ENCODE results near the gene MYO3B.

MYO3B gene

DNA sequence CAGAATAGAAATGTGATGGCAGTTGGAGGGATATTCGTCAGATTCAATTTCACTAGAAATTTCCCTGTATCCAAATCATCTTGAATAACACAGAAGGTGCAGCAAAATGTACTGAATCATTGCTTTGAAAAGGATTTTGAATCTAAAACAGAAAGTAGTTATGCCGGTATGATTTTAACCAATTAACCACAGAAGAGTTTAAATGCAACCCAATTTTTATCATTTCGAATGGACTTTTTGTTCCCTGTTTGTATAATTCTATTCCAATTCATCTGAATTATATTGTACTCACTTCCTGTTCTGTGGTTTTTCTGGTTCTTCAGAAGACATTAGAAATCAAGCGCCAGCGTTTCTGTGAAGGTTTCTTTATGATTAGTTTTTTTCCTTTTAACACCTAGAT, 190.4 kb downstream of the MYO3B start:
- DNase-seq, result no peak

DNA sequence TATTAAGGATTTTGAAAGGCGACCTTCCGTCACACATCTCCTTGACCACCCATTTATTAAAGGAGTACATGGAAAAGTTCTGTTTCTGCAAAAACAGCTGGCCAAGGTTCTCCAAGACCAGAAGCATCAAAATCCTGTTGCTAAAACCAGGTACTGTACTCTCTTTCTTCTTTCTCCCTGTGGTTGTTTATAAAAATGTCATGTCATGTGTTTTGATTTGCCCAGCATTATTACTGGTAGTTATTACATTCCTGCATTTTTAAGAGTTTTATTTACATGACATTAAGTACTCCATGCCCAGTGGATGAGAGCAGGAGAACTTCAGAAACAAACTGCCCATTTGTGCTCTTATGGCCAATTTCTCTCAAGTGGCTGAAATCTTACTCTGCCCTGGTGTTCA, 191.3 kb downstream of the MYO3B start:
- no peak for DNase-seq

DNA sequence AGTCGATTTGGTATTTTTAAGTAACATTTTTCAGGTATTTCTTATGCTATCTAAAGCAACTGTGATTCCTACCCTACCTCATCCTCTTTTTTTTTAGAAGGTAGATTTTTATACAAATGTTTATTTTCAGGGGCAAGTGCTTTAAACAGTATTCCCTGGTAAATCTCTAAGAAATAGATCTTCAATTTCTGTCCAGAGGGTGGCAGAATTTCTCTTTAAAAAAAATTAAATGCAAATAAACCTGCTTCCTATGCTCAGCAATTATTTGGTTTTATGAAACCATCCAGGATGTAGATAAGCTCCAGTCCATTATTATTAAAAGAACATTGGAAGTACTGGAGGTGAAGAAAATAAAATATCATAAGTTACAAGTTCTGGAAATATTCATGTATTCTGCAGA, 191.9 kb downstream of the MYO3B start:
- no peak for DNase-seq

DNA sequence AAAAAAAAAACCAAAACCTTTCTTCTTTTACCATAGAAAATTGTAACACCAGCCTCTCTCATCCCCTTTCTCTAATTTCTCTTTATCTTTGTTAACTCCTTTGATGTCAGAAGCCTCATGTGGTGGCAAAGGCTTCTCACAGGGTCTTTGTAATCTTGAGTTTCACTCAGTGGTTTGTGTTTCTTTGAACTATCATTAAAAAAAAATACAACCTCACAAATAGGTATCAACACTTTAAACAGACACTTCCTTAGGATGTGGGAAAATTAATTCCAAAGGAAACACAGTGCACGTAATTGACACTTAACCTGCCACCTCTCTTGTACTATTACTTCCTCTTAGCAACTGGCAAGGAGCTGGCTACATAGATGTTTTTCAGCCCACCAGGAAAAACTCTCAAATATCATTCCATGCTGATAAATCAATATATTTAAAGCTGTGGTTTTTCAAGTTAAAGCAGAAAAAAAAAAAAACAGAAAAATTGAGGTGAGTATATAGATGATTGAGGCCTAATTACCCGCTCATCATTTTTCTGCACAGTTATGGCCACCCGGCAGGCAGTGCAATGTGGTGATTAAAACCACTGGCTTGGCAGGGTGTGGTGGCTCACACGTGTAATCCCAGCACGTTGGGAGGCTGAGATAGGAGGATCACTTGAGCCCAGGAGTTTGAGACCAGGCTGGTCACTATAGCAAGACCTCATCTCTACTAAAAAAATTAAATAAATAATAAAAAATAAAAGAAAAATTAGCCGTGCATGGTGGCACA, 193.5 kb downstream of the MYO3B start:
- no peak for DNase-seq

DNA sequence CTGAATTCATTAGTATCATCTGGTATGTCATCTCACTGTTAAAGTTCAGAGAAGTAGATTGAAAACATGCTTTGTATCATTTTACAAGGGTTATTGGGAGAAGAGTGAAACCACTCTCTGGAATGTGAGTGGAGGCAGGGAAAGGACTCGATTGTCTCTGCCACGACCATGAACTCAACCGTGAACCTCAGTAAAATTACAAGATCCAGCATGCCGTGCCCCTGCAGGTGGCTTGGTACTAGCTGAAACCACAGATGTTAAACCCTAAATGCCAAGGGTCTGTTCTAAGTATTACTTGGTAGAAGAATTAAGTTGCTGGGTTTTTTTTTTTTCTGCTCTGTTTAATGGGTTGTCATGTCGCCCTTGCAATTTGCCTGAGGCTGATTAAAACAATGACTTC, 197.2 kb downstream of the MYO3B start:
- no peak for DNase-seq

DNA sequence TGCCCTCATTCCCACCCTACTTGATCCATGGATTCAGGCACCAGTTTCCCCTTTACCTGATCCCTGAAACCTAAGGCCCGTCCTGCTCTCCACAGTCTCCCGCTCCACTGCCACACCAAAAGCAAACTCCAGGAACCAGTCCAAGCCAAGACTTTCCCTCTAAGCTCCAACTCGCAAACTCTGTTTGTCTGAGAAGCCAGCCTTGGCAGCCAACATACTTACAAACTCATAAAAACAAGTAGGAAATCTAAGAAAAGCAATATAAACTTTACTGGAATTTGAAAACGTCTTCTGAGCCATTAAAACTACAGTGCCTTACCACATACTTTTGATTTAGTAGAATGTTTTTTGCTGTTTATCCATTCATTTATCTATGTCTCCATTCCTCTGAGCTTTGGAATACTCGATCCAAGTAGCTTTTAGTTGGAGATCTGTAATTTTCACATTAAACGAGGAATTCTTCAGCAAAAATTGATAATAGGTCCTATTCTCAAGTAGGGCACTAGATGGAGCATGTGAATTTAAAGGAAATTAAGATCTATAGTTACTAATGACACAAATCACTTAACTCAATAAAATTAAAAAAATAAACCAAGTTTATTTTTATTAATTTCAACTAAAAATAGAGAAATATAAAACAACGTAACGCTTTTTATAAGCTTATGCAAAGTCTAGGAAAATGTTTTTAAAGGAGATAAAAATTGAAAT, 199.7 kb downstream of the MYO3B start:
- DNase-seq, result no peak

DNA sequence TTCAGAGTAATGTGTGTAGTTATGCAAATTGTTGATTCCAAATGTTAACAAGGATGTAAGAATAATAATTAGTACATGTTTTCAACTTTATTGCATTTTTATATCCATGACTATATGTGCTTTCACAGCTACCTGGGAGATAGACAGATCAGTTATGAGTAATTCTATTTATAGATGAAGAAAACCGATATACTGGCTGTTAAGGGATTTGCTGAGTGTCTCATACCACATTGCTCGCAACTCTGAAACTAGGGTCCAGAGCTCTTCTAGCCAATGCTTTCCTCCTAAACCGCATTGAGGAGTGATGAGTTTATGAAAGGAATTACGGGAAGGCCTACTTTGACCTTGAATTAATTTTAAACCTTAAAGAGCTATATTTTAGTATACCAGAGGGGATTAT, 202.3 kb downstream of the MYO3B start:
- no peak for DNase-seq

DNA sequence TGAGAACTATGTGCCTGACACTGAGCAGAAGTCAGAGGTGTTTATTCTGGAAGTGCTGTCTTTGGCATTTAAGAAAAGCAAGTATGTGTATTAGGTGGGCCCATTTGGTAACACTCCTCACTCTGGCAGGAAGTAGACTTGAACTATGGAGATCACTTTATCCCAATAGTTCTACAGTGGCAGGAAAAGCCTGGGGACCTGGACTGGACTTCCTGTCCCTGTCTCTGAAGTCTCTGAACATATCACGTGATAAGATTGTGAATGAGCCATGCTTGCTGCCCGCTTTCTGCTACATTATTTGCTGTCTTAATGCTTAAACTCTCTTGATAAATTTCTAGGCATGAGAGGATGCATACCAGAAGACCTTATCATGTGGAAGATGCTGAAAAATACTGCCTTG, 203.7 kb downstream of the MYO3B start:
- no peak for DNase-seq

DNA sequence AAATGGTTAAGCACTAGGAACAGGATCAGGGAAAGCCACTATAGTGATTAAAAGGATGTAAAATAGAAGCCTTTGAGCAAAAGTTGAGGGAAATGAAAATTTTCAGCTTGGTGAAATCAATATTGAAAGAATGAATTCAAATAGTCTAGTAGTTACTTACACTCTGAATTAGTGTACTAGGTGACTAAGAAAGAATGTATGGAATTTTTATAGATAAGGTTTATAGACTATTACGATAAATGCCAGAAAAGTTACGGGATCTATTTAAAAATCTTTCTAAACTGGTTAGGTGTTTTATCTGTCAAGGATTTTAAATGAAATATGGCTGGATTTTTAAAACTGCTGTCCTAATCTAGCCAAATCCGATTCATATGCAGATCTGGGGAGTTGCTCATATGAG, 208.6 kb downstream of the MYO3B start:
- DNase-seq, result no peak

DNA sequence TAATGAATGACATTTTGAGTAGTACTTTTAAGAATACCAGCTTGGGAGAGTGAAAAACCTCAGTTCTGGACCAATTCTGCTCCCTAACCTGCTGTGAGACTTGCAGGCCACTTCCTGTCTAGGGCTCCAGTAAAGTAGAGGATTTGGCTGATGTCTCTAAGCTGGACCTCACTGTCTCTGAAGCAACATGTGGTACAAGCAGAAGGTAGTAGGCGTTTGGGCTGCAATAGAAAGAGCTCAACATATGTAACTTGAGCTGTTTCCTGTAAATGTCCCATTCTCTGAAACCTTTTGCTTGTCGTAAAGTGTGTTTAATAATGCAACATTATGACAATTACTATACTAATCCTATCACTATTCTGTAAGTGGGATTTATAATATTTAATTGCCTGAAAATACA, 213.1 kb downstream of the MYO3B start:
- DNase-seq, result no peak

DNA sequence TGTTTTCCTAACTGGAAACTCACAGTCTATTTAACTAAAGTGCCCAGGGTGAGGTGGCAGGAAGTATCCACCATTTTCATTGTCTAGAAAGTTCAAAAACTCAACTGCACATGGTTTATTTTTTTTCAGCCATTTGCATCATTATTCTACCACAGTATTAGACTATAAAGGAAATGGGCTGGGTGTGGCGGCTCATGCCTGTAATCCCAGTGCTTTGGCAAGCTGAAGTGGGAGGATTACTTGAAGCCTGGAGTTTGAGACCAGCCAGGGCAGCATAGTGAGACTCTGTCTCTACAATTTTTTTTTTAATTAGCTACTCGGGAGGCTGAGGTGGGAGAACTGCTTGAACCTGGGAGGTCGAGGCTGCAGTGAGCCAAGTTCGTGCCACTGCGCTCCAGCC, 213.8 kb downstream of the MYO3B start:
- DNase-seq, result no peak

DNA sequence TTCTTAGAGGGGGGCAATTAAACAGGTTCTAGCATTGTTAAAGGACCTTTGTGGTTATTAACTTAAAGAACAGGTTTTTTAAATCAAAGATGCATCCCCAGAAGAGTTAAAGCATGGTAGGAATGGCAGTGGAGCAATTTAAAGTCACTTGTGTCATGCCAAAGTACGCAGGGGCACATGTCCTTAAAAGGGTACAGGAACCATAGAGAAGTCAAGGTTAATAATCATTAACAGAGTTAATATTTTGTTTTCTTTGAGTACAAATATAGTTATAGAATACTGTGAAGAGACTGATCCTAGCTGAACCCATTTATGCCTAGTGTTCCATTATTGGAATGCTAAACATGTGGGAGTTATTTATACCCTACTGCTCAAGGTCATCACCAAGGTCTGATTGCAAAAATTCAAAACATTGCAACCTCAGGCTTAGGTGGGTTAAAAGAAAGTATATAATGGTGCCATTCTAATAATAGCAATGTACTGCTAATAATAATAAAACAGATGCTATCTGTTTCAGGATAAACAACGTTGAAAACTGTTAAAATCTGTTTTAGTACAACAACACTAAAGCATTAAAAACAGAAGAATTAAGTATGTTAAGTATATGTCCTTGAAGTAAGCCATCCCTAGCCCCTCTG, 216.0 kb downstream of the MYO3B start:
- DNase-seq, result no peak

DNA sequence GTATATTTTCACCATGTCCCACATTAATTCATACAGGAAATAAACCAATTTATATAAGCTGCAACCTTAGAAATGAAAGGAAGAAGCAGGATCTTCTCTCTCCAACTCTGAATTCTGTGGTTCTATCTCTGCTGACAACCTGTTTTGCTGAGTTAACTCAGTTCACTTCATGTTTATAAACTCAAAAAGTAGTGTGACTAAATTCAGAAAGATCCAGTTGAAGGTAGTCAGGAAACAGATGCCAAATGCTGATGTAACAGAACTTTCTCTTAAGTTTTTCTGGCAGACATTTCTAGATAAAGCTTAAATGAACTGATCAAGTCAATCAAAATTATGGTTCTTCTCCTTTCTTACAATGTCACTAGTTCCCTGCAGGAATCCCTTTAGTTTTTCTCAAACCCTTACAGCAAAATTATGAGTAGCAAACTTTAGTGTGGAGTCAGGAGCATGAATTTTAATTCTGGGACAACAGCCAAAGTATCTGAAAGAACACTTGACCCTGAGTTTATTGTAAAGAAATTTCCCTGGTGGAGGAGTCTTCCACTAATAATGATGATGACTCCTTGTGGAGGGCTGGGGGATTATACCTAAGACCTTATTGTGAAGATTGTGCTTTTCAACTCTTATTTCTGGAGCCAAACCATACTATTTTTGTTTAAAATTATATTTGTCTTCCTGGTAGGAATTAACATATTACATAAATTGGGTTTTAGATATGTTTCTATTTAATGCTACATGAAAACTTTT, 216.9 kb downstream of the MYO3B start:
- DNase-seq, result no peak

DNA sequence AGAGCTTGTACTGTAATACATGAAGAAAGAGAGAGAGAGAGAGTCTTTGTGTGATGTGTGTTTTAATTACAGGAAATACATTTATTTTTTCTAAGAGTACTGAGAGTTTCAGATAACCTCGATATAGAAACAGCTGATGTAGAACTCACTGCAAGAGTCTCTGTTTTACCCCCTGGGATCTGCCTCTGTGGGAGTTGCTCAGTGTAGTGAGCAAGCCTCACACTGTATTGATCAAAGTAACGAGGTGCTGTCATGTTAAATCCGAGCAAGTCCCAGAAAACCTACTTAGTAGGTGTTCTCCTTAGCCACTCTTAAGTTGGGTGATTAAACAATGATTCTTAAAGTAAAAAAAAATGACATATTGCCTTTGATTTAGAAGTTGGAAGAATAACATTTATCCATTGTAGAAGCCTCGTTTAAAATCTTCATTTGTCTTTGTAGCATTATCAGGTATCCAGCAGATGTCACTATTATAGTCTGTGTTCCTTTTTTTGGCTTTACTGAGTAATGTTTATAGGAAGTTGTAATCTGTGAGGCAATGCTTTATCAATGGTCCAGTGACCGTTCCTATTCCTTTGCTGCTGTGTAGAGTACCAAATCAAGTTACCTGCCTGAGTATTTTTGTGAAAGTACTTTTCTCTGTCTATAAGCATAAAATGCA, 219.0 kb downstream of the MYO3B start:
- no peak for DNase-seq

DNA sequence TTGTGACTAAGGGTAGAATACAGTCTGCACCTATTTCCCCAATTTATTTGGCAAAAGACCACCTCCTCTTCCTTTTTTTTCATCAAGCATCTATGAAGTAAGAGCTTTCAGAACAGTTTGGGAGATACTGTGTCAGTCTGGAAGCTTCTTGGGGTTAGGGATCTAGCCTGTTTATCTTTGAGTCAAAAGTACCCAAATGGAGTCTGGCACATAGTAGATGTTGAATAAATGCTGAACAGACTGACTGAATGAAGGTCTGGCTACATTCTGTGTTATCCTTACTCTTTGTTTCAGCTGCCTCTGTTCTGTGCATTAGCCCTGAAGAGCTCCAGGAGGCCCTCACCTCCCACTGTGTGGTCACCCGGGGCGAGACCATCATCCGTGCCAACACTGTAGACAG, 223.2 kb downstream of the MYO3B start:
- no peak for DNase-seq

DNA sequence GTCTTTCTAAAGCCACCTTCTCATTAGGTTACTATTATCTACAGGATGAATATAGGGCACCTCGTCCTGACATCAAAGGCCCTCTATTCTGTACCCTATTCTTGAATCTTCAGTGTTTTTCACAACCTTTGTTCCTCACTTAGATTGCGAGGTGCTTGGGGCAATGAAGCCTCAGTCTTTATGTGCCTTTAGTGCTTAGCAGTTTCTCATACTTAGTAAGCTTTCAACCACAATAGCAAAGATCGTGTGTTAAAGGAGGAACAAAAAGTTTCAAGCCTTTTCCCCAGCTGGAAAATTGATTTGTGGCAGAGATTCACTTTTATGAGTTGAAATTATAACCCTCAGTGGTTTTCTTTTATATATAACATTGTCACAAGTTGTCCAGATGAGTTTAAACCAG, 226.9 kb downstream of the MYO3B start:
- no peak for DNase-seq

DNA sequence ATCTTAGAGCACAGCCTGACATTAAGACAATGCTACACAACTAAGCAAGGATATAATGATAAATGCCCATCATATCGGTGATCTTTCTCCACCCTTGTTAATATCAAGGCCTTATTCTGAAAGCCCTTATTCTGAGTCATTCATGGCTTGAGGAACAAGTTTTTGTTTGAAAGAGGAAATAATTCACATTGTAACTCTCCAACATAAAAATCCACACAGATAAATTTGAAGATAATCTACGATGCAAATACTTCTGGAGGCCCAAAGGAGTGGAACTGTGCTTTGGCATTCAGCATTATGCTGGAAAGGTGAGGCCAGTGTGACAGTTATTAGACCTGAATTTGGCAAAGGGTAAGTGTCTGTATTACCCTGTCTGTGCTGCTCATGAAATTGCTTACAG, 227.4 kb downstream of the MYO3B start:
- DNase-seq, result no peak

DNA sequence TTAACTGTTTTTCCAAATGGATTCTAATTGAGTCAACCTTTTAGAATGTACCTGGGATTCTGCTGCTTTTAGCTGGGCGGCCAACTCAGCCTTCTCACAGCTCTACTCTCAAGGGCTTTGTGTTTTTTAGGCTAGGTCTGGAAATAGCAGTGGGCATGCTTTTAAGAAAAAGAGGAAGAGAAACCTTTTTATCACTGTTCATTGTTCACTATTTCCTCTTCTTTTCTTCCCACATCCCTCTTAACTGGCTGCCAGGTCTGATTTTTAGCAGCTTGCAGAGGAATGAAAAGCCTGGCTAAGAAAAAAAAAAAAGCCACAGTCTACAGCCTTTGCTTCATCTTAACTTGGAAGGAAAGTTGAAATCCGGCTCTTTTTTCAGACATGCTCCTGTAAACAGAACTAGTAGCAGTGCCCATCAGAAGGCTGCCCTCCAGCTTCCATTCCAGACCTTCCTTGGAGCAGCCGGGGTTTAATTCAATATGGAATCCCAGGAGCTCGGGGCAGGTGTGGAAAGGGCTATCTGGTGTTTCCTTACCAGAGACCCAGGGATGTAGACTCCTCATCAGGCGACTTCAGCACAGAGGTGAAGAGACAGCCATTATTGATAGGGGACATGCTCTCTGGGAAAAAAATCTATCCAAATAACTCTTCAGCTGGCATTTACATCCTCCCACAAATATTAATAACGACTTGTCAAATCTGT, 230.7 kb downstream of the MYO3B start:
- no peak for DNase-seq

DNA sequence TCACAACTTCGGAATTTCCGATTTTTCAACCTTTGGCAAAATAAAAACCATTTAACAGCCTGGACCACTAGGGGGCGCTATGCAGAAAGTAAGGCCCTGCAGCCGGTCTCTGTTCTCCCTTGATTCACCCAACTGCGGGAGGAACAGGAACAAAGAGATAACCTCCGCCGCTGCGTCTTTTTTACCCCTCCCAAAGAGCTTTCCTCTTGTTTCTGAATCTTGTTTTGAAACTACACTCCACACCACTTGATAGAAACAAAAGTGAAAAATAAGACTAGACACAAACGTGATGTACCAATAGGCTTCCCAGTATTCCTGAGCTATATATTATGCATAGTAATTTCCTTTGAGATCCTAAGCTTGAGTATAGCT, 231.2 kb downstream of the MYO3B start:
- DNase-seq, result peak in 46 of 58 donors; percentile 1 to 82 (median 20)

DNA sequence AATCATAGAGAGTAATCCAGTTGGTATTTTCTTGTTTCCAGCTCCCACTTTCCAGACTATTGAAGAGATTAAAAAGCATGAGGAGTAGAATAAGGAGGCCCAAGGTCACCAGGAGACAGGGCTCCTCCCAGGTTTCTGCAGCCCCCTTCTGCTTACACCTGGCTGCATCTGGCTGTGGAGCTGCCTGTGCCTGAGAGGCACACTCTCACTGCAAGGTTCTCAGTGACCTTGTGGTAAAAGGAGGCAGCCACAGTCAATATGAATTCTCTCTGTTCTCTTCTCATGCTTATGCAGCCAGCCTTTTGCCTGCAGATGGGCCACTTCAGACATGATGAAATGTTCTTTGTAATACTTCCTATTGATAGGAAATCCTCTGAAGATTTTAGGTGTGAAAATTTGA, 233.7 kb downstream of the MYO3B start:
- DNase-seq, result no peak

Data from anterior cingulate cortex (tissue), 58 donors.